ENCODE measurements around the gene PPFIA1.

- TF ChIP-seq CTCF (IDR thresholded peaks at IDR 0.05; ENCODE audit: insufficient read depth, low read length) (no peak), POLR2AphosphoS5 (IDR thresholded peaks at IDR 0.05; ENCODE audit: low read depth) (no peak), GABPA (IDR thresholded peaks at IDR 0.05; ENCODE audit: low read depth) (no peak), REST (IDR thresholded peaks at IDR 0.05; ENCODE audit: insufficient replicate concordance, low read depth) (no peak), SPI1 (IDR thresholded peaks at IDR 0.05; ENCODE audit: borderline replicate concordance, low read depth) (no peak)
These were observed 29.1 kb downstream of the PPFIA1 start for GRCh38 chr11:70299636-70300035.

All from HL-60 (cell line).